HL-60 (cell line): ENCODE results near the gene RASGEF1B.

ENCODE experiments used
- DNase-seq, 2 experiments: peaks; one replicate each; pipeline ENCODE4 v3.0.0-alpha.2; 2010 to 2020; ENCODE audit warnings: low read depth in 1 of 2, low spot score in 1 of 2
- H3K27ac ChIP-seq: fragments of 250-450 bp; sonication (Bioruptor Pico); replicated peaks from 2 replicates; pipeline ENCODE4 v1.5.1; 2020; ENCODE audit warnings: mild to moderate bottlenecking, moderate library complexity
- H3K27me3 ChIP-seq: fragments of 250-450 bp; sonication (Bioruptor Pico); 2 replicates; pipeline ENCODE4 v1.5.1; 2021; ENCODE audit warnings: mild to moderate bottlenecking, moderate library complexity; ENCODE audit not compliant: insufficient read depth, poor library complexity, severe bottlenecking
- H3K4me3 ChIP-seq: replicated peaks from 2 replicates; pipeline ENCODE4 v1.5.1; 2011; ENCODE audit warnings: mild to moderate bottlenecking, control low read depth, low read length; ENCODE audit not compliant: insufficient read depth
- GABPA ChIP-seq: IDR thresholded peaks from 2 replicates; pipeline ENCODE4 v1.6.1; 2012; ENCODE audit warnings: low read depth
- POLR2AphosphoS5 ChIP-seq: IDR thresholded peaks from 2 replicates; pipeline ENCODE4 v1.6.1; 2012; ENCODE audit warnings: low read depth
- SPI1 ChIP-seq: IDR thresholded peaks from 2 replicates; pipeline ENCODE4 v1.6.1; 2012; ENCODE audit warnings: low read depth, mild to moderate bottlenecking, borderline replicate concordance
- TF ChIP-seq, protein P1 (sequence below): IDR thresholded peaks from 2 replicates; pipeline ENCODE4 v1.6.1; 2012; ENCODE audit warnings: low read depth; ENCODE audit not compliant: insufficient replicate concordance
- TF ChIP-seq, protein P2 (sequence below): IDR thresholded peaks from one replicate; pipeline ENCODE4 v1.5.1; 2011; ENCODE audit warnings: low read length, control low read depth, inconsistent platforms; ENCODE audit not compliant: insufficient read depth

The RASGEF1B gene

DNA sequence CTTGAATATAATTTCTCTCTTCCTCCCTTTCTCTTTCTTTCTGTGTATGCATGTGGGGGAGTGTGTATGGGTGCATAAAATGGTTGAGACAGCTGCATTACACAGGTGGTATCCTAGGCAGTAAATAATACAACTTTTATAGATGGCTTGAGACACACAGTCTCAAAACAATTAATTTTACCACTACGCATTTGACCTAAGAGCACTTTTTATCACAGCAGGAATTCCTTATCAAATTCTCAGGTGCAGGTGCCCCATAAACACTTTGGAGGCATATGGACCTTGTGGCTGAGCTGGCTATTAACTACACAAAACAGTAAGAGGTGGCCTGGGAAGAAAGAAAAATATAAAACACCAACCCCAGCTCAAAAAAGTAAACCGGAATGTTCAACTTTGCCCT, 91.3 kb downstream of the RASGEF1B start:
- TF ChIP-seq GABPA, result no peak
- TF ChIP-seq, protein P1, sequence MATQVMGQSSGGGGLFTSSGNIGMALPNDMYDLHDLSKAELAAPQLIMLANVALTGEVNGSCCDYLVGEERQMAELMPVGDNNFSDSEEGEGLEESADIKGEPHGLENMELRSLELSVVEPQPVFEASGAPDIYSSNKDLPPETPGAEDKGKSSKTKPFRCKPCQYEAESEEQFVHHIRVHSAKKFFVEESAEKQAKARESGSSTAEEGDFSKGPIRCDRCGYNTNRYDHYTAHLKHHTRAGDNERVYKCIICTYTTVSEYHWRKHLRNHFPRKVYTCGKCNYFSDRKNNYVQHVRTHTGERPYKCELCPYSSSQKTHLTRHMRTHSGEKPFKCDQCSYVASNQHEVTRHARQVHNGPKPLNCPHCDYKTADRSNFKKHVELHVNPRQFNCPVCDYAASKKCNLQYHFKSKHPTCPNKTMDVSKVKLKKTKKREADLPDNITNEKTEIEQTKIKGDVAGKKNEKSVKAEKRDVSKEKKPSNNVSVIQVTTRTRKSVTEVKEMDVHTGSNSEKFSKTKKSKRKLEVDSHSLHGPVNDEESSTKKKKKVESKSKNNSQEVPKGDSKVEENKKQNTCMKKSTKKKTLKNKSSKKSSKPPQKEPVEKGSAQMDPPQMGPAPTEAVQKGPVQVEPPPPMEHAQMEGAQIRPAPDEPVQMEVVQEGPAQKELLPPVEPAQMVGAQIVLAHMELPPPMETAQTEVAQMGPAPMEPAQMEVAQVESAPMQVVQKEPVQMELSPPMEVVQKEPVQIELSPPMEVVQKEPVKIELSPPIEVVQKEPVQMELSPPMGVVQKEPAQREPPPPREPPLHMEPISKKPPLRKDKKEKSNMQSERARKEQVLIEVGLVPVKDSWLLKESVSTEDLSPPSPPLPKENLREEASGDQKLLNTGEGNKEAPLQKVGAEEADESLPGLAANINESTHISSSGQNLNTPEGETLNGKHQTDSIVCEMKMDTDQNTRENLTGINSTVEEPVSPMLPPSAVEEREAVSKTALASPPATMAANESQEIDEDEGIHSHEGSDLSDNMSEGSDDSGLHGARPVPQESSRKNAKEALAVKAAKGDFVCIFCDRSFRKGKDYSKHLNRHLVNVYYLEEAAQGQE, result no peak
- no peak for TF ChIP-seq POLR2AphosphoS5
- TF ChIP-seq, protein P2, sequence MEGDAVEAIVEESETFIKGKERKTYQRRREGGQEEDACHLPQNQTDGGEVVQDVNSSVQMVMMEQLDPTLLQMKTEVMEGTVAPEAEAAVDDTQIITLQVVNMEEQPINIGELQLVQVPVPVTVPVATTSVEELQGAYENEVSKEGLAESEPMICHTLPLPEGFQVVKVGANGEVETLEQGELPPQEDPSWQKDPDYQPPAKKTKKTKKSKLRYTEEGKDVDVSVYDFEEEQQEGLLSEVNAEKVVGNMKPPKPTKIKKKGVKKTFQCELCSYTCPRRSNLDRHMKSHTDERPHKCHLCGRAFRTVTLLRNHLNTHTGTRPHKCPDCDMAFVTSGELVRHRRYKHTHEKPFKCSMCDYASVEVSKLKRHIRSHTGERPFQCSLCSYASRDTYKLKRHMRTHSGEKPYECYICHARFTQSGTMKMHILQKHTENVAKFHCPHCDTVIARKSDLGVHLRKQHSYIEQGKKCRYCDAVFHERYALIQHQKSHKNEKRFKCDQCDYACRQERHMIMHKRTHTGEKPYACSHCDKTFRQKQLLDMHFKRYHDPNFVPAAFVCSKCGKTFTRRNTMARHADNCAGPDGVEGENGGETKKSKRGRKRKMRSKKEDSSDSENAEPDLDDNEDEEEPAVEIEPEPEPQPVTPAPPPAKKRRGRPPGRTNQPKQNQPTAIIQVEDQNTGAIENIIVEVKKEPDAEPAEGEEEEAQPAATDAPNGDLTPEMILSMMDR, result no peak
- no peak for TF ChIP-seq SPI1
- Histone ChIP-seq H3K27me3 (no peaks in the 10 kb centered on the region), H3K4me3 (no peak overlapping the region), H3K27ac (no peak overlapping the region)
- no peak for DNase-seq

DNA sequence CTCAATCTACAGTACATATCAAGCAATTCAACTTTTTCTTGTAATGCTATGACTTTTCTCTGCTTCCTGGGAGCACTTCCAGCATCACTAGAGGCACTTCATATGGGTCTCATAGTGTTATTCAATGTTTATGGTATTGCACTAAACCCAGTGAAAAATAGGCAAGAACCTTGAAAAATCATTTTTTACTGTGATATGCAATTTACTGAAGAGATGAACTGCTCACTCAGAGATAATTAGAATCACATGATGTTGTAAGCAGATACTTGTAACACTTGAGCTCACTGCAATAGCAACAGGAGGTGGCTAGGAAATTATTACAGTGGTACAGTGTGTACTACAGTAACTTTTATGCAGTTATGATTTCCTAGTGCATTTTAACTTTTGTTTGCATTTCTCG, 93.3 kb downstream of the RASGEF1B start:
- no peak for TF ChIP-seq GABPA
- TF ChIP-seq, protein P1, result no peak
- TF ChIP-seq, protein P2, result no peak
- TF ChIP-seq SPI1, result no peak
- TF ChIP-seq POLR2AphosphoS5, result no peak
- no peak overlapping the region for H3K27ac ChIP-seq
- H3K4me3 ChIP-seq, result no peak overlapping the region
- no peaks in the 10 kb centered on the region for H3K27me3 ChIP-seq
- no peak for DNase-seq

DNA sequence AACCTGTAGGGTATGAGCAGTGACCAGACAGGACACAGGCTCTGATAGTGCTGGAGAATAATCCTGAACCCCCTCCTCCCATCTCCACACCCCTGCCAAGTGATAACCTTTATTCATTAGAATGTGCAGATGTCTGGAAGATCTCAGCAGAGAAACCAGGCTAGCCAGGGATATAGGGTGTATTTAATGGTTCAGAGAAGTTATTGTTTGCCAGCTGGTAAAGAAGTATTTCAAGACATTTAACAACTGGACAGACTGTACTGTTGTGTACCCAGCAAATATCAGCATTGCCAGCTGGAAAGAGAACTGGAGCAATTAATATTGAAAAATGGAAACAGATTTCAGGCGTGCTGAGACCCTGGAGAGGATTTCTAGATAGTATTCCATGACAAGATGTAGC, 94.5 kb downstream of the RASGEF1B start:
- H3K27me3 ChIP-seq, result no peaks in the 10 kb centered on the region
- no peak for DNase-seq
- TF ChIP-seq SPI1, result no peak
- TF ChIP-seq GABPA, result no peak
- TF ChIP-seq POLR2AphosphoS5, result no peak
- TF ChIP-seq, protein P1, result no peak
- TF ChIP-seq, protein P2, result no peak

More for the DNA sequence above, 94.5 kb downstream of the RASGEF1B start:
- Histone ChIP-seq H3K4me3 (no peak overlapping the region), H3K27ac (no peak overlapping the region)
